Measurements from ENCODE around the gene TRAF2. TPM values are rescaled to one million over a fixed set of nuclear protein-coding genes. Genes with fewer than 3 reads are reported as not detected.
"Not testable (repeated sequence)": the region's sequence is repeated elsewhere in the genome, so short reads cannot be mapped to it uniquely, and the experiment has no call there.

TRAF2 gene
- total and polyA plus RNA-seq, 10 donors = 13.6 to 49.7 (median 24.3) TPM

DNA sequence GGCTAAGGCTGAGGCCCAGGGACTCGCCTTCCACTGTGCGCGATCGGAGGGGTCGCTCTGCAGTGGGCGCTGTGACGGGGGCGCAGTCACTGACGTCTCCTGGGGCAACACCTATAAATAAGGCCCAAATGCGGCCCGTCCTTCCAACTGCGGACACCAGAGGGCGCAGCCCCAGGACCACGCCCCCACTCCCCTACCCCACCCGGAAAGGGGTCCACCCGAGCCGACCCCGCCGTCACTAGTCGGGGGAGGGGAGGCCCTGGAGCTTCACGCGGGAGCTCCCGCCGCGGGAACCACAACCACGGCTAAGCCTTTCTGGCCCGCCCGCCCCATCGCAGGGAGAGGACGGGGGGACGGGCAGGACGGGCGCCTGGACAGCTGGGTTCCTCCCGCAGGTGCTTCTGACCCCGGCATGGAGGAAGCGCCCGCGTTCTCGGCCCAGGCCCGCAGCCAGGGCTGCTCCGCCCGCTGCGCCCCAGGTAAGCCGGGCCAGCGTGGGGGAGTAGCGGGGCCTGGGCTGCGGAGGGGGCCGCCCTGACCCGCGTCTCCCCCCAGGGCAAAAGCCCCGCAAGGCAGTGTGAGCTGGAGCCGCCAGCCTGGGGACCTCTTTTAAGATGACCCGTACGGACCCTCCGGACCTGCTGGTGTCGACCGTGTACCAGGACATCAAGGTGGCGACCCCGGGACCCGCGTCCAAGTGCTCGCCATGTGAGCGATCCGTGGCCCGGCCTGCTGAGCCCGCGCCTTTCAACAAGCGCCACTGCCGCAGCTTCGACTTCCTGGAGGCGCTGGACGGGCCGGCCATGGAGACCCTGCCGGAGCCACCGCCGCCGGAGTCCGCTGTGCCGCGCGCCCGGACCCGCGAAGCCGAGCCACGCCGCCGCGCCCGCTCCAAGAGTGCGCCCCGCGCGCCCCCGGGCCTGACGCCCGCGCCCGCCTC is 42.2 kb upstream of the TRAF2 start:
- WGBS, 5 donors = 8 to 22% (median 14%) methylated on average over 8 to 99 of the region's 99 CpGs
- Histone ChIP-seq H3K36me3 (peaks cover 0 to 40% (median 16%) of the 10 kb centered on the region in 6 donors), H3K4me1 (peaks cover 39 to 91% (median 75%) of the 10 kb centered on the region in 6 donors), H3K4me3 (peak overlapping the region in 6 of 8 donors; percentile 55 to 95 (median 66)), H3K27me3 (replicated peaks in 1 of 7) (peaks cover 0 to 57% (median 45%) of the 10 kb centered on the region in 7 donors), H3K27ac (peak overlapping the region in 5 of 8 donors; percentile 81 to 90 (median 87))
- not testable (repeated sequence) for H3K9me3 ChIP-seq, DNase-seq
- intact Hi-C loops (cut with DNase I; ENCODE audit: low total_unique reads) = loop anchor here (10.0 kb wide), 1 partner anchor 101 kb away; the partner anchor contains the start of genes C8G and FBXW5
- TF ChIP-seq POLR2AphosphoS5 (IDR thresholded peaks at IDR 0.05) = peak in 1 of 3 donors; percentile 20
- TF ChIP-seq, protein P1, sequence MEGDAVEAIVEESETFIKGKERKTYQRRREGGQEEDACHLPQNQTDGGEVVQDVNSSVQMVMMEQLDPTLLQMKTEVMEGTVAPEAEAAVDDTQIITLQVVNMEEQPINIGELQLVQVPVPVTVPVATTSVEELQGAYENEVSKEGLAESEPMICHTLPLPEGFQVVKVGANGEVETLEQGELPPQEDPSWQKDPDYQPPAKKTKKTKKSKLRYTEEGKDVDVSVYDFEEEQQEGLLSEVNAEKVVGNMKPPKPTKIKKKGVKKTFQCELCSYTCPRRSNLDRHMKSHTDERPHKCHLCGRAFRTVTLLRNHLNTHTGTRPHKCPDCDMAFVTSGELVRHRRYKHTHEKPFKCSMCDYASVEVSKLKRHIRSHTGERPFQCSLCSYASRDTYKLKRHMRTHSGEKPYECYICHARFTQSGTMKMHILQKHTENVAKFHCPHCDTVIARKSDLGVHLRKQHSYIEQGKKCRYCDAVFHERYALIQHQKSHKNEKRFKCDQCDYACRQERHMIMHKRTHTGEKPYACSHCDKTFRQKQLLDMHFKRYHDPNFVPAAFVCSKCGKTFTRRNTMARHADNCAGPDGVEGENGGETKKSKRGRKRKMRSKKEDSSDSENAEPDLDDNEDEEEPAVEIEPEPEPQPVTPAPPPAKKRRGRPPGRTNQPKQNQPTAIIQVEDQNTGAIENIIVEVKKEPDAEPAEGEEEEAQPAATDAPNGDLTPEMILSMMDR (IDR thresholded peaks at IDR 0.05 in 8 of 11, conservative IDR thresholded peaks at IDR 0.05 in 3 of 11) = peak in 10 of 11 experiments; percentile 11 to 84 (median 70)

DNA sequence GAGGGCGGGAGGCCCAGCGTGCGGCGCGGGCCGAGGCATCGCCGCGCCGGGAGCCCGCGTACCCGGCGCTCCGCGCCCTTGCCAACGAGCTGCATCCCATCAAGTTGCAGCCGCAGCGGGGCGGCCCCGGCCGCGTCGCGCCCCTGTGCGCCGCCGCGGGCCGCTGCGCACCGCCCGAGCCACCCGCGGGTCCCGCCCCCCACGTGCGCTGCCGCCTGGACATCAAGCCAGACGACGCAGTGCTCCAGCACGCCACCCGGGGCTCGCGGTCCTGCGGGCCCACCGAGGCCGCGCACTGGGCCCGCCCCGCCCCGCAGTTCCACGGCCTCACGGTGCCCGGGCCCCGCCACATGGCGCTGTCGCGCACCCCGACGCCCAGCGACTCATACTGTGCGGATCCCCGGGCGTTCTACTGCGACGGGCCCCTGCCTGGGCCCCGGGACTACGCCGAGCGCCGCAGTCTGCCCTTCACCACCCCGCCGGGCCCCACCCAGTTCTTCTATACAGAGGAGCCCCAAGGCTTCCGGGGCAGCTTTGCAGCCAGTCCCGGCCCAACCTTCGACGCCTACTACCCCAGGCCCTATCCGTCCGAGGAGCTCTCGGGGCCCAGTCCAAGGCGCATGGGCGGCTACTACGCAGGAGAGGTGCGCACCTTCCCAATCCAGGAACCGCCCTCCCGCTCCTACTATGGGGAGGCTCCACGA is 41.4 kb upstream of the TRAF2 start:
- no peaks in the 10 kb centered on the region for H3K9me3 ChIP-seq
- TF ChIP-seq, protein P1 (IDR thresholded peaks at IDR 0.05 in 8 of 11, conservative IDR thresholded peaks at IDR 0.05 in 3 of 11) = no peak
- TF ChIP-seq POLR2A (IDR thresholded peaks at IDR 0.05) (no peak), POLR2AphosphoS5 (IDR thresholded peaks at IDR 0.05) (no peak)
- peaks cover 41 to 88% (median 79%) of the 10 kb centered on the region in 6 donors for H3K4me1 ChIP-seq
- H3K36me3 ChIP-seq = peaks cover 0 to 32% (median 8%) of the 10 kb centered on the region in 6 donors
- intact Hi-C loops (cut with DNase I; ENCODE audit: low total_unique reads) = loop anchor here (10.0 kb wide), 1 partner anchor 100 kb away; the partner anchor contains the start of genes C8G and FBXW5
- H3K27me3 ChIP-seq (replicated peaks in 1 of 7) = peaks cover 0 to 57% (median 45%) of the 10 kb centered on the region in 7 donors
- no peak for DNase-seq
- peak overlapping the region in 1 of 8 donors; percentile 95 for H3K4me3 ChIP-seq
- no peak overlapping the region for H3K27ac ChIP-seq
- 26 to 62% (median 31%) methylated on average over 27 to 88 of the region's 88 CpGs for WGBS, 5 donors

DNA sequence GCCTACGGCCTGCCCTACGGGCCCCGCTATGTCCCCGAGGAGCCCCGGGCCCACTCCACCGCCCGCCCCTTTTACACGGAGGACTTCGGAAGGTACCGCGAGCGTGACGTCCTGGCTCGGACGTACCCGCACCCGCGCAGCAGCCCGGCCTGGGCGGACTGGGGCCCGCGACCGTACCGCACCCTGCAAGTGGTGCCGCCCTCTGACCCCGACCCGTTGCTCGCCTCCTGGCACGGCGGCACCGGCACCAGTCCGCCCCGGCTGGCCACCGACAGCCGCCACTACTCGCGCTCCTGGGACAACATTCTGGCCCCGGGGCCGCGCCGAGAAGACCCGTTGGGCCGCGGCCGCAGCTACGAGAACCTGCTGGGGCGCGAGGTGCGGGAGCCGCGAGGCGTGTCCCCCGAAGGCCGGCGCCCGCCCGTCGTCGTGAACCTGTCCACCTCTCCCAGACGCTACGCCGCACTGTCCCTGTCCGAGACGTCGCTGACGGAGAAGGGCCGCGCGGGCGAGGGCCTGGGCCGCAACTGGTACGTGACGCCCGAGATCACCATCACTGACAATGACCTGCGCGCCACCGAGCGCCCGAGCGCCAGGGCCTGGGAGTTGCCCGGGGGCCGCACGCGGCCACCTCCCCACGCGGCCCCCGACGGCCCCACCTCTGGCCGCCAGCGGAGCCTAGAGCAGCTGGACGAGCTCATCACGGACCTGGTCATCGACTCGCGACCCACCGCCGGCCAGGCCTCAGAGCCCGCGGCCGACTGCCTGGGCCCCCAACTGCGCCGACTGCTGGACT is 40.7 kb upstream of the TRAF2 start:
- 41 to 59% (median 44%) methylated on average over 27 to 102 of the region's 102 CpGs for WGBS, 5 donors
- intact Hi-C loops (cut with DNase I; ENCODE audit: low total_unique reads) = loop anchor here (10.0 kb wide), 1 partner anchor 99 kb away; the partner anchor contains the start of genes C8G and FBXW5
- TF ChIP-seq POLR2AphosphoS5 (IDR thresholded peaks at IDR 0.05) = peak in 1 of 3 donors; percentile 13
- TF ChIP-seq, protein P1 (IDR thresholded peaks at IDR 0.05 in 8 of 11, conservative IDR thresholded peaks at IDR 0.05 in 3 of 11) = no peak
- Histone ChIP-seq H3K27ac (no peak overlapping the region), H3K4me3 (peak overlapping the region in 1 of 8 donors; percentile 13), H3K36me3 (peaks cover 0 to 31% (median 3%) of the 10 kb centered on the region in 6 donors), H3K27me3 (replicated peaks in 1 of 7) (peaks cover 0 to 57% (median 45%) of the 10 kb centered on the region in 7 donors), H3K9me3 (no peaks in the 10 kb centered on the region), H3K4me1 (peaks cover 49 to 88% (median 79%) of the 10 kb centered on the region in 6 donors)
- DNase-seq = no peak

Data from spleen (tissue), 11 donors.